Cardiac fibroblast (primary cell): ENCODE results near the gene TCP11L1.
"Not testable (repeated sequence)": the region's sequence is repeated elsewhere in the genome, so short reads cannot be mapped to it uniquely, and the experiment has no call there.

Source experiments
- DNase-seq, 2 donors: peaks; one replicate each; pipeline versions ENCODE4 v3.0.0 to v3.0.0-alpha.2; 2010; ENCODE audit warnings: low read depth in 2 of 2
- H3K4me3 ChIP-seq, 2 donors: replicated peaks in 1 of 2; 1 replicate in 1 of 2; 2 replicates in 1 of 2; pipeline ENCODE4 v1.5.1; 2011; ENCODE audit warnings: low read depth in 2 of 2, low read length in 2 of 2, mild to moderate bottlenecking in 2 of 2, moderate library complexity in 1 of 2
- TF ChIP-seq, protein P1 (sequence below): IDR thresholded peaks from one replicate; pipeline ENCODE4 v1.5.1; 2011; ENCODE audit warnings: low read depth, mild to moderate bottlenecking, low read length, inconsistent platforms

Gene TCP11L1

DNA sequence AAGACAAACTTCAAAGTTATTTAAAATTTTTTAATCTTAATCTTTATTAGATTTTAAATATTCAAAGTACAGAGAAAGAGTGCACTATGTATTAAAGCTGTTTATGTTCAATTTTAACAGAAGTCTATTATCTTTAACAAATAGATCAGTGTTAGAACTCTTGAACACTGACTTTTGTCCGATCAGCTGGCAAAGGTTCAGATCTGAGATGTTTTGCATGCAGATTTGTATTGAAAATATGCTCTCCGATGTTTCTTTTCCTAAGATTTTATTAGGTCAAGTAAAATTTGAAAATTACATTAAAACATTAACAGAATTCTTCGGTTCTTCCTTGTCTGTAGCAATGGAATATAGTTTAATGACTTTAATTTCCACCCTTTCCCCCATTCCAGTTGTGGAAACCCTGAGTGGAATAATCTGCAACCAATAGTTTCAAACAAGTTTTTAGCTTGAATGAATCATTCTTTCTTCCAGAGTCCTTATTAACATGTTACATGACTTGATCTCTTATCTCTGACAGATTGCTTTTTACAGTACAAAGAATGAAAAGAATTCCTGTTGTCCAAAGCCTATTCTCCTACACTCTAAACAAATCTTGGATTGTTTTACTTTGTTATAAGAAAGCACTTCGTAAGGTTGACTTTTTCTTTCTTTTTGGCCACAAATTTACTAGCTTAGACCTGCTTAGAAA is 11.4 kb upstream of the TCP11L1 start:
- DNase-seq: peak in 1 of 2 donors; percentile 37
- no peak overlapping the region for H3K4me3 ChIP-seq
- TF ChIP-seq, protein P1, sequence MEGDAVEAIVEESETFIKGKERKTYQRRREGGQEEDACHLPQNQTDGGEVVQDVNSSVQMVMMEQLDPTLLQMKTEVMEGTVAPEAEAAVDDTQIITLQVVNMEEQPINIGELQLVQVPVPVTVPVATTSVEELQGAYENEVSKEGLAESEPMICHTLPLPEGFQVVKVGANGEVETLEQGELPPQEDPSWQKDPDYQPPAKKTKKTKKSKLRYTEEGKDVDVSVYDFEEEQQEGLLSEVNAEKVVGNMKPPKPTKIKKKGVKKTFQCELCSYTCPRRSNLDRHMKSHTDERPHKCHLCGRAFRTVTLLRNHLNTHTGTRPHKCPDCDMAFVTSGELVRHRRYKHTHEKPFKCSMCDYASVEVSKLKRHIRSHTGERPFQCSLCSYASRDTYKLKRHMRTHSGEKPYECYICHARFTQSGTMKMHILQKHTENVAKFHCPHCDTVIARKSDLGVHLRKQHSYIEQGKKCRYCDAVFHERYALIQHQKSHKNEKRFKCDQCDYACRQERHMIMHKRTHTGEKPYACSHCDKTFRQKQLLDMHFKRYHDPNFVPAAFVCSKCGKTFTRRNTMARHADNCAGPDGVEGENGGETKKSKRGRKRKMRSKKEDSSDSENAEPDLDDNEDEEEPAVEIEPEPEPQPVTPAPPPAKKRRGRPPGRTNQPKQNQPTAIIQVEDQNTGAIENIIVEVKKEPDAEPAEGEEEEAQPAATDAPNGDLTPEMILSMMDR: no peak

DNA sequence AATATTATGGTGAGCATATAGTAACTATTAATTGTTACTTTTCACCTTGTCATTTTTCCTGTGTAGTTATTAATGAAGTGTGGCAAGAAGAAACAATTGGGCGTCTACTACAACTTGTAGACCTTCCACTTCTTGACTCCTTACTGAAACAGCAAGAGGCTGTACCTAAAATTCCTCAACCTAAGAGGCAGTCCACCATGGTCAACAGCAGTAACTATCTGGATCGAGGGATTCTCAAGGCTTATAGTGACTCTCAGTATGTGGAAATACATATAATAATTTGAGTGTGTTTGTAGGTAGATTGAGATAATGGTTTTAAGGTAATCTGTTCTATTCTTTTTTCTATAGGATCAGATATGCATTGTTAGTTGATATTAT is 10.8 kb upstream of the TCP11L1 start:
- DNase-seq: no peak
- TF ChIP-seq, protein P1: no peak
- no peak overlapping the region for H3K4me3 ChIP-seq

DNA sequence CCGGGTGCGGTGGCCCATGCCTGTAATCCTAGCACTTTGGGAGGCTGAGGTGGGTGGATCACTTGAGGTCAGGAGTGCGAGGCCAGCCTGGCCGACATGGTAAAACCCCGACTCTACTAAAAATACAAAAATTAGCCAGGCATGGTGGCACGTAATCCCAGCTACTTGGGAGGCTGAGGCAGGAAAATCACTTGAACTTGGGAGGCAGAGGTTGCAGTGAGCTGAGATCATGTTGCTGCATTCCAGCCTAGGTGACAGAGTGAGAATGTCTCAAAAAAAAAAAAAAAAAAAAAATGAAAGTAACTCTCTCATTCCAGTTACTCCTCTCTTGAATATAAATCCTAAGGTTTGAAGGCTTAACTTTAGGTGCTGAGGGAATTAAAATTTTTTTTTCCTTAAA is 10.2 kb upstream of the TCP11L1 start:
- not testable (repeated sequence) for H3K4me3 ChIP-seq, DNase-seq

DNA sequence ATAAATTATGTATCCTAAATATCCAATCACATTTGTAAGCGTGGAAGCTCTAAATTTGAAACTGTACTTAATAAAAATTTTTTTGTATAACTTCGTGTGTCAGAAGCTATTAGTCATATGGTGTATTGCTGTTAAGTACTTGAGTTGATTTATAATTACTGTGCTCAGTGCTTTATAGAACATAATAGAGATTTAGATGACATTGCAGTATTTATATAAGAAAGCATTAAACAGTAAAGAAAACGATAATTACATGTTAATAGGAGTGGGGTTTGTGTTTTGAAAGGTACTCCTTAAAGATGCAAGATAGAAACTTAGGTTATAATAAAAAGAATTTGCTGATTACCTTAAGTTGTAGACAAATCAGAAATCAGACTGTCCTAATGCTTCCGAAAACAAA is 5.9 kb upstream of the TCP11L1 start:
- TF ChIP-seq, protein P1: no peak
- no peak for DNase-seq
- H3K4me3 ChIP-seq: no peak overlapping the region

DNA sequence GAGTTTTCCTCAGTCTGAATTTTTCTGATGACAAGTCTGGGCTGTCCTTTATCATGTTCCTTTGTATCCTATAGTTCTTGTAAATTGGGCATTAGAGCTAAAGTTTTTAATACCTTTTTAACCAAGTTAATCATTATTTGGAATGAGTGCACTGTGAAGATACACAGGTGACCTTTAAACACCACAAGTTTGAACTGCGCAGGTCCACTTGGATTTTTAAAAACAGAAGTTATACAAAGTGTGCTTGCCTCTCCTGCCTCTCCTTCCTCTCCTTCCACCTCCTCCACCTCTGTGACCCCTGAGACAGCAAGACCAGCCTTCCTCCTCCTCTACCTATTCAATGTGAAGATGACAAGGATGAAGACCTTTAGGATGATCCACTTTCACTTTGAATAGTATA is 4.4 kb upstream of the TCP11L1 start:
- TF ChIP-seq, protein P1: no peak
- DNase-seq: no peak

DNA sequence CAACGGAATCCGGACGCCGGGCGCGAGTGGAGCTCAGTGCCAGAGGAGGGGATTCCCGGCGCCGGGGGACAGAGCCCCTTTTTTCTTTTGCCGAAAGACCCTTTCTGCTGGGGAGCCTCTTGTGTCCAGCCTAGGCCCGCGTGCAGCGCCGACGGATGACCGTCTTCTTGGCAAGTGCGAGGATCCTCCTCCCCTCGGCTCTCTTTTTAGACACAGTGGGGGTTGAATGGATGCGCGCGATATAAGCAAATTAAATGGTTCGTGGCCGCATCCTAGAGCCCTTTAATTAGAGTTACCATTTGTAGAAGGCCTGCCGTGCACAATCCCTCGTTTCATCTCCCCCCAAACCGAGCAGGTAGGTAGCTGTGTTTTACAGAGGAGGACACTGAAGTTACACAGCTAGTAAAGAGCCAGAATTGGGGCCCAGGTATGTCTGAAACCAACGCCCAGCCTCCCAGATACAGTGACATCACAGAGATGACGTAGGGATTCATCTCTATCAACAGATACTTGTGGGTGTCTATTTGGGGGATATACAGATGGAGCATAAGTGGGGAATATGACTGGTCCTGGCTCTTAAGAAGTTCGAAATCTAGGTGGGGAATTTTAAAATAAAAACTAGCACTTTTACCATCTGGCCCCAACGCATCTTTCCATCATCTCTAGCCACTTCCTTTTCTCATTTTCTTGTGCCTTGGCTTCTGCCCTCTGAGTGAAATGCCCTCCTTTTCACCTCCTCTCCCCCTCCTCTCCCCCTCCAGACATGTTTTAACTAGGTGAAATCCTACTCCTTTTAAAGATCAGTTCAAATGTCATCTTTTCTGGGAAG is 875 bp downstream of the TCP11L1 start:
- peak in 1 of 2 donors; percentile 47 for DNase-seq
- TF ChIP-seq, protein P1: no peak
- H3K4me3 ChIP-seq: peak overlapping the region; percentile 87 to 88

More for the DNA sequence above, 4.4 kb upstream of the TCP11L1 start:
- H3K4me3 ChIP-seq: no peak overlapping the region

DNA sequence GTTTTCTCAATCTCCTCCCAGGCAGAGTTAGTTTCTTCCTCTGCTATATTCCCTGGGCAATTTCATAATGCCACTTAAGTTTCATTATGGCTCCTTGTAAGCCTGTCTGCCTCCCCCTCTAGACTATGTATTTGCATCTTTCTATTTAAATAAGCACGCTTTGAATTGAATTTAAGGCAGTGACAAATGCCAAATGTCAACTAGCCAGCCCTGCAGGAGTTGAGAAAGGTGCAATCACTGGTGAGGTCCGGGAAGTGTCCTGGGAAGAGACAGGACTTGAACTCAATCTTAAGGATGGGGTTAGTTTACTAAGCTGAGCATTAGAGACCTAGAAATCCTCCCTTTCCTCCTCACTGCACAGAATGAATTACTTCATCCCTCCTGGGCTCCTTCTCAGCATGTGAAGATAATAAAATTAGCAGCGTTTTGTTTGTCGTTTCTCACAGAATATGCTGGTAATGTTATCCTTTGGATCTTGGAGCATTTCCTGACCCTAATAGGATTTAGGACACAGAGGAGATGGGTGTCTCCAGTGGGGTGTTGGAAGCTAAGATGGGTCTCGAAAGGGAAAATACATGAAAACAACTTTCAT is 1.6 kb downstream of the TCP11L1 start:
- DNase-seq: no peak
- H3K4me3 ChIP-seq: peak overlapping the region; percentile 87 to 88
- TF ChIP-seq, protein P1: no peak
